Measurements from ENCODE around the gene GMDS. TPM values are rescaled to one million over a fixed set of nuclear protein-coding genes. Genes with fewer than 3 reads are reported as not detected.

Gene GMDS
- total RNA-seq, 1 donor from 2014 or later: 7.8 TPM

- Histone ChIP-seq H3K9ac (ENCODE audit: low read depth in 1 of 3, low read length in 3 of 3) (no peak overlapping the region), H3K36me3 (ENCODE audit: control insufficient read depth in 3 of 3, insufficient read depth in 3 of 3, low read length in 3 of 3) (no peaks in the 10 kb centered on the region), H3K4me3 (ENCODE audit: low read length in 3 of 3) (no peak overlapping the region), H3K4me1 (ENCODE audit: control insufficient read depth in 3 of 3, insufficient read depth in 3 of 3, low read length in 3 of 3) (peaks cover 3 to 5% (median 4%) of the 10 kb centered on the region in 3 donors), H3K9me3 (ENCODE audit: control insufficient read depth in 3 of 3, low read length in 3 of 3) (no peaks in the 10 kb centered on the region), H3K27ac (ENCODE audit: low read depth, low read length) (no peak overlapping the region), H3K27me3 (ENCODE audit: control insufficient read depth in 3 of 3, insufficient read depth in 3 of 3, low read length in 3 of 3) (peaks cover 37 to 39% (median 39%) of the 10 kb centered on the region in 3 donors)
Measured at GRCh38 chr6:1593286-1593957, 652.0 kb downstream of the GMDS start.

DNA sequence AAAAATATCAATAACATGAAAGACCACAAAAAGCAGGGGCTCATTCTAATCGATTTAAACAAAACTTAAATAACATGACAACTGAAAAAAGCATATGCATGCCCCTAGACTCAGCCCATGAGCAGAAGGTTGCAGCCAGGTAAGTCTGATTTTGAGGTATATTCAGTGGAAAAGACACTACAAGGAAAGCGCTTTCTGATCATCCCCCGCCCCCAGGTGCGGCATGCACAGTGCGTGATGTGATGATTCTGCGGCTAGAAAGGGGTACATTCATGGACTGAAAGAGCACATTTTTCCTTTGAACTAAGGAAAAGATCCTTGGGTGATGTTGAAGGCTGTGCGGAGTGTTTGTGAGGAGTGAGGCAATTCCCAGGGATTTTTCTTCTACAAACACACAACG lies 652.6 kb downstream of the GMDS start:
- no peak overlapping the region for H3K27ac ChIP-seq (ENCODE audit: low read depth, low read length)
- no peak overlapping the region for H3K9ac ChIP-seq (ENCODE audit: low read depth in 1 of 3, low read length in 3 of 3)
- peaks cover 37 to 39% (median 39%) of the 10 kb centered on the region in 3 donors for H3K27me3 ChIP-seq (ENCODE audit: control insufficient read depth in 3 of 3, insufficient read depth in 3 of 3, low read length in 3 of 3)
- peaks cover 3 to 5% (median 4%) of the 10 kb centered on the region in 3 donors for H3K4me1 ChIP-seq (ENCODE audit: control insufficient read depth in 3 of 3, insufficient read depth in 3 of 3, low read length in 3 of 3)
- no peaks in the 10 kb centered on the region for H3K9me3 ChIP-seq (ENCODE audit: control insufficient read depth in 3 of 3, low read length in 3 of 3)
- no peak overlapping the region for H3K4me3 ChIP-seq (ENCODE audit: low read length in 3 of 3)
- no peaks in the 10 kb centered on the region for H3K36me3 ChIP-seq (ENCODE audit: control insufficient read depth in 3 of 3, insufficient read depth in 3 of 3, low read length in 3 of 3)

- no peaks in the 10 kb centered on the region for H3K9me3 ChIP-seq (ENCODE audit: control insufficient read depth in 3 of 3, low read length in 3 of 3)
- no peak overlapping the region for H3K9ac ChIP-seq (ENCODE audit: low read depth in 1 of 3, low read length in 3 of 3)
- H3K4me3 ChIP-seq (ENCODE audit: low read length in 3 of 3): no peak overlapping the region
- peaks cover 37 to 39% (median 37%) of the 10 kb centered on the region in 3 donors for H3K27me3 ChIP-seq (ENCODE audit: control insufficient read depth in 3 of 3, insufficient read depth in 3 of 3, low read length in 3 of 3)
- no peaks in the 10 kb centered on the region for H3K36me3 ChIP-seq (ENCODE audit: control insufficient read depth in 3 of 3, insufficient read depth in 3 of 3, low read length in 3 of 3)
- peaks cover 3 to 5% (median 4%) of the 10 kb centered on the region in 3 donors for H3K4me1 ChIP-seq (ENCODE audit: control insufficient read depth in 3 of 3, insufficient read depth in 3 of 3, low read length in 3 of 3)
- H3K27ac ChIP-seq (ENCODE audit: low read depth, low read length): no peak overlapping the region
Measured at GRCh38 chr6:1591926-1592325, 653.5 kb downstream of the GMDS start.

DNA sequence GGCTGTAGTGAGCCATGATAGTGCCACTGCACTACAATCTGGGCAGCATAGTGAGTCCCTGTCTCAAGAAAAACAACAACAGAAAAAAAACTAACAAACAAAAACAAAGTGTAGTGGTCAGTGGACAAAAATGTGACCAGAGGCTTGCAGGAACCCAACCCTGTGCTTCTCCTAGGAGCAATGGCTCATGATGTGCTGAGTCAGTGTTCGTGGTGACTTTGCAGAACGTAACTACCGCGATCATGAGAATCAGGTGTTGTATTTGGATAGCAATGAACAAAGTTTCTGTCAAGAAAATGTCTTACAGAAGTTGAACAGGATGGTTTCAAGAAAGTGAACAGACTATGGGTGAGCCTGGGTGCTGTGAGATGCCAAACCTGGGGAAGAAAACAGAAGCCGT lies 654.2 kb downstream of the GMDS start:
- Histone ChIP-seq H3K27ac (ENCODE audit: low read depth, low read length) (no peak overlapping the region), H3K4me1 (ENCODE audit: control insufficient read depth in 3 of 3, insufficient read depth in 3 of 3, low read length in 3 of 3) (peaks cover 3 to 5% (median 4%) of the 10 kb centered on the region in 3 donors), H3K36me3 (ENCODE audit: control insufficient read depth in 3 of 3, insufficient read depth in 3 of 3, low read length in 3 of 3) (no peaks in the 10 kb centered on the region), H3K27me3 (ENCODE audit: control insufficient read depth in 3 of 3, insufficient read depth in 3 of 3, low read length in 3 of 3) (peaks cover 37 to 39% (median 37%) of the 10 kb centered on the region in 3 donors), H3K9me3 (ENCODE audit: control insufficient read depth in 3 of 3, low read length in 3 of 3) (no peaks in the 10 kb centered on the region), H3K9ac (ENCODE audit: low read depth in 1 of 3, low read length in 3 of 3) (no peak overlapping the region), H3K4me3 (ENCODE audit: low read length in 3 of 3) (no peak overlapping the region)

DNA sequence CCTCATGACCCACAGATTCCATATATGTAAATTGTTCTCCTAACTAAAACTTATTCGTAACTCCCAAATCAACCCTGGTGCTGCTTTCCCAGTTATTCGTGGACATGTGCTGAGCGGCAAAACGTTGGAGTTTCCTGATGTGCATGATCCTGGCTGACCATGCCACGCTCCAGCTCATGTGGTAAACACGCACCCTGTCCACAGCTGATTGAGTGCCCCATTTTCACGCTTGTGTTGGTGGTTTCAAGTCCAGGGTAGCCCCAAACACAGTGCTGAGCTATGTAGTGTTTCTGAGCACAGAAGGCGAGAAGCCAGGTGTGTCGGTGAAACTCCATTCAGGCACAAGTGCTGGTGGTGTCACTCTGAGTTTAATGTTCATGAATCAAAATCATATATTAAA lies 654.8 kb downstream of the GMDS start:
- H3K36me3 ChIP-seq (ENCODE audit: control insufficient read depth in 3 of 3, insufficient read depth in 3 of 3, low read length in 3 of 3): no peaks in the 10 kb centered on the region
- H3K9me3 ChIP-seq (ENCODE audit: control insufficient read depth in 3 of 3, low read length in 3 of 3): no peaks in the 10 kb centered on the region
- no peak overlapping the region for H3K4me3 ChIP-seq (ENCODE audit: low read length in 3 of 3)
- peaks cover 31 to 32% (median 31%) of the 10 kb centered on the region in 3 donors for H3K27me3 ChIP-seq (ENCODE audit: control insufficient read depth in 3 of 3, insufficient read depth in 3 of 3, low read length in 3 of 3)
- peaks cover 0 to 2% (median 0%) of the 10 kb centered on the region in 3 donors for H3K4me1 ChIP-seq (ENCODE audit: control insufficient read depth in 3 of 3, insufficient read depth in 3 of 3, low read length in 3 of 3)
- no peak overlapping the region for H3K27ac ChIP-seq (ENCODE audit: low read depth, low read length)
- no peak overlapping the region for H3K9ac ChIP-seq (ENCODE audit: low read depth in 1 of 3, low read length in 3 of 3)

- Histone ChIP-seq H3K27ac (ENCODE audit: low read depth, low read length) (no peak overlapping the region), H3K4me3 (ENCODE audit: low read length in 3 of 3) (no peak overlapping the region), H3K9ac (ENCODE audit: low read depth in 1 of 3, low read length in 3 of 3) (no peak overlapping the region), H3K27me3 (ENCODE audit: control insufficient read depth in 3 of 3, insufficient read depth in 3 of 3, low read length in 3 of 3) (peaks cover 18 to 19% (median 18%) of the 10 kb centered on the region in 3 donors), H3K4me1 (ENCODE audit: control insufficient read depth in 3 of 3, insufficient read depth in 3 of 3, low read length in 3 of 3) (peaks cover 0 to 2% (median 0%) of the 10 kb centered on the region in 3 donors), H3K36me3 (ENCODE audit: control insufficient read depth in 3 of 3, insufficient read depth in 3 of 3, low read length in 3 of 3) (no peaks in the 10 kb centered on the region), H3K9me3 (ENCODE audit: control insufficient read depth in 3 of 3, low read length in 3 of 3) (no peaks in the 10 kb centered on the region)
Measured at GRCh38 chr6:1589208-1589607, 656.2 kb downstream of the GMDS start.

GRCh38 chr6:1587977-1588376 lies 657.4 kb downstream of the GMDS start:
- Histone ChIP-seq H3K4me3 (ENCODE audit: low read length in 3 of 3) (no peak overlapping the region), H3K4me1 (ENCODE audit: control insufficient read depth in 3 of 3, insufficient read depth in 3 of 3, low read length in 3 of 3) (no peaks in the 10 kb centered on the region), H3K36me3 (ENCODE audit: control insufficient read depth in 3 of 3, insufficient read depth in 3 of 3, low read length in 3 of 3) (no peaks in the 10 kb centered on the region), H3K9ac (ENCODE audit: low read depth in 1 of 3, low read length in 3 of 3) (no peak overlapping the region), H3K27me3 (ENCODE audit: control insufficient read depth in 3 of 3, insufficient read depth in 3 of 3, low read length in 3 of 3) (peaks cover 6 to 7% (median 6%) of the 10 kb centered on the region in 3 donors), H3K9me3 (ENCODE audit: control insufficient read depth in 3 of 3, low read length in 3 of 3) (no peaks in the 10 kb centered on the region), H3K27ac (ENCODE audit: low read depth, low read length) (no peak overlapping the region)

- no peak overlapping the region for H3K27ac ChIP-seq (ENCODE audit: low read depth, low read length)
- no peak overlapping the region for H3K9ac ChIP-seq (ENCODE audit: low read depth in 1 of 3, low read length in 3 of 3)
- H3K9me3 ChIP-seq (ENCODE audit: control insufficient read depth in 3 of 3, low read length in 3 of 3): no peaks in the 10 kb centered on the region
- H3K4me3 ChIP-seq (ENCODE audit: low read length in 3 of 3): no peak overlapping the region
- no peaks in the 10 kb centered on the region for H3K4me1 ChIP-seq (ENCODE audit: control insufficient read depth in 3 of 3, insufficient read depth in 3 of 3, low read length in 3 of 3)
- H3K27me3 ChIP-seq (ENCODE audit: control insufficient read depth in 3 of 3, insufficient read depth in 3 of 3, low read length in 3 of 3): peaks cover 3 to 4% (median 3%) of the 10 kb centered on the region in 3 donors
- H3K36me3 ChIP-seq (ENCODE audit: control insufficient read depth in 3 of 3, insufficient read depth in 3 of 3, low read length in 3 of 3): no peaks in the 10 kb centered on the region
Measured at GRCh38 chr6:1587546-1587945, 657.9 kb downstream of the GMDS start.

DNA sequence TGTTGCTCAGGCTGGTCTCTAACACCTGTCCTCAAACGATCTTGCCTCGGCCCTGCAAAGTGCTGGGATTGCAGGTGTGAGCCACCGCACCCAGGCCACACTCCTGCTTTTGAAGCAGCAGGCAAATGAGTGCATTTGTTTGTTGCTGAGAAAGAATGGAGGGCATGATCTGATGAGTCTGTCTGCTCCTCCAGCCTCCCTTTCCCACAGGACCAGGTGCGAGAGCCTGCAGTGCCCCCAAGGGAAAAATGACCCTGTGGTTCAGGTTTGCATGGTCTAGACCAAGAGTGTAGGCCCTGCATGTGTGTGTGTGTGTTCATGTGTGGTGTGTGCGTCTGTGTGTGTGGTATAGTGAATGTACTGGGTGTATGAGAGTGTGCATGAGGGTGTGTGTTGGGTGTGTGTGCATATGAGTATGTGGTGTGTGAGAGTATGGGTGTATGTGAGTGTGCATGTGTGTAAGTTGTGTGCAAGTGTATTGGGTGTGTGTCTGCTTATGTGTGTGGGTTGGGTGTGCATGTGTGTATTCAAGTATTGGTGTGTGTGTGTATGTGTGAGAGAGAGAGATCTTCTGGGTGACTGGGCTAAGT lies 658.4 kb downstream of the GMDS start:
- Histone ChIP-seq H3K4me1 (ENCODE audit: control insufficient read depth in 3 of 3, insufficient read depth in 3 of 3, low read length in 3 of 3) (no peaks in the 10 kb centered on the region), H3K4me3 (ENCODE audit: low read length in 3 of 3) (no peak overlapping the region), H3K36me3 (ENCODE audit: control insufficient read depth in 3 of 3, insufficient read depth in 3 of 3, low read length in 3 of 3) (no peaks in the 10 kb centered on the region), H3K9me3 (ENCODE audit: control insufficient read depth in 3 of 3, low read length in 3 of 3) (no peaks in the 10 kb centered on the region), H3K27ac (ENCODE audit: low read depth, low read length) (no peak overlapping the region), H3K9ac (ENCODE audit: low read depth in 1 of 3, low read length in 3 of 3) (no peak overlapping the region), H3K27me3 (ENCODE audit: control insufficient read depth in 3 of 3, insufficient read depth in 3 of 3, low read length in 3 of 3) (peaks cover 3 to 4% (median 3%) of the 10 kb centered on the region in 3 donors)

DNA sequence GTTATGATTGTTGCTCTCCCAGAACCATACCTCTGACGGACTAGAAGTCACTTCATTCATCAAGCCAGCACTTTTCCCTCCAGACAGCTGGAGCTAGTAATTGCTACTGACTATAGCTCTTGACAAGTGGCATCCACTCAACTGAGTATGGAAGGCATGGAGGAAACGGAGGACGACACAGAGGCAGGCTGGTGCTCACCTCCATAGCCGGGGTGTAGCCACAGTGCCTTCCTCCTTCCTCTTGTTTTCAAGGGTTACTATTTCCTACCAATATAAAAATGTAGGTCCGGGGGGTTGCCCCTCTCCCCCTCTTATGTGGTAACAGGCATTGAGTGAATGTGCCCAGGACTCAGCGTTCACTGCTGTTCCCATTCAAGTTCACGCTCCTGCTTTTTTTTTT lies 659.1 kb downstream of the GMDS start:
- H3K27ac ChIP-seq (ENCODE audit: low read depth, low read length): no peak overlapping the region
- H3K27me3 ChIP-seq (ENCODE audit: control insufficient read depth in 3 of 3, insufficient read depth in 3 of 3, low read length in 3 of 3): peaks cover 3 to 6% (median 4%) of the 10 kb centered on the region in 3 donors
- H3K4me3 ChIP-seq (ENCODE audit: low read length in 3 of 3): no peak overlapping the region
- H3K36me3 ChIP-seq (ENCODE audit: control insufficient read depth in 3 of 3, insufficient read depth in 3 of 3, low read length in 3 of 3): no peaks in the 10 kb centered on the region
- H3K4me1 ChIP-seq (ENCODE audit: control insufficient read depth in 3 of 3, insufficient read depth in 3 of 3, low read length in 3 of 3): no peaks in the 10 kb centered on the region
- no peak overlapping the region for H3K9ac ChIP-seq (ENCODE audit: low read depth in 1 of 3, low read length in 3 of 3)
- H3K9me3 ChIP-seq (ENCODE audit: control insufficient read depth in 3 of 3, low read length in 3 of 3): no peaks in the 10 kb centered on the region

Data from skeletal muscle tissue (tissue), 4 donors.